ENCODE data around the gene CKM.

Gene CKM

GRCh38 chr19:45358213-45358792, 35.6 kb upstream of the CKM start:
- no peak for TF ChIP-seq EZH2 (IDR thresholded peaks at IDR 0.05)
- TF ChIP-seq FOXP2 (optimal IDR thresholded peaks at IDR 0.05; ENCODE audit: control extremely low read depth, extremely low read length, insufficient read depth) = no peak
- TF ChIP-seq POLR2AphosphoS5 (IDR thresholded peaks at IDR 0.05; ENCODE audit: borderline replicate concordance, low read depth, low read length) = no peak
- peaks cover 24% of the 10 kb centered on the region; the same call in 1 of the 2 replicates for H3K36me3 ChIP-seq (ENCODE audit: insufficient read depth, low read length)
- no peak overlapping the region for H3K4me3 ChIP-seq
- H3K27ac ChIP-seq = no peak overlapping the region
- no peak for DNase-seq (ENCODE audit: low read depth, low spot score)
- H3K9ac ChIP-seq (ENCODE audit: insufficient read length) = no peak overlapping the region
- H3K9me3 ChIP-seq (ENCODE audit: low read depth, low read length) = no peaks in the 10 kb centered on the region

GRCh38 chr19:45357445-45357783, 34.7 kb upstream of the CKM start:
- DNase-seq (ENCODE audit: low read depth, low spot score) = no peak
- H3K27ac ChIP-seq = no peak overlapping the region
- H3K9me3 ChIP-seq (ENCODE audit: low read depth, low read length) = no peaks in the 10 kb centered on the region
- no peak overlapping the region for H3K9ac ChIP-seq (ENCODE audit: insufficient read length)
- no peak overlapping the region for H3K4me3 ChIP-seq
- no peak for TF ChIP-seq FOXP2 (optimal IDR thresholded peaks at IDR 0.05; ENCODE audit: control extremely low read depth, extremely low read length, insufficient read depth)
- TF ChIP-seq EZH2 (IDR thresholded peaks at IDR 0.05) = no peak
- H3K36me3 ChIP-seq (ENCODE audit: insufficient read depth, low read length) = peaks cover 27% of the 10 kb centered on the region; the same call in 1 of the 2 replicates

GRCh38 chr19:45356760-45357444, 34.2 kb upstream of the CKM start:
- no peak for TF ChIP-seq EZH2 (IDR thresholded peaks at IDR 0.05)
- TF ChIP-seq POLR2AphosphoS5 (IDR thresholded peaks at IDR 0.05; ENCODE audit: borderline replicate concordance, low read depth, low read length) = no peak
- TF ChIP-seq FOXP2 (optimal IDR thresholded peaks at IDR 0.05; ENCODE audit: control extremely low read depth, extremely low read length, insufficient read depth) = no peak

GRCh38 chr19:45355910-45356309, 33.2 kb upstream of the CKM start:
- no peak overlapping the region for H3K27ac ChIP-seq
- no peak for TF ChIP-seq FOXP2 (optimal IDR thresholded peaks at IDR 0.05; ENCODE audit: control extremely low read depth, extremely low read length, insufficient read depth)
- TF ChIP-seq POLR2AphosphoS5 (IDR thresholded peaks at IDR 0.05; ENCODE audit: borderline replicate concordance, low read depth, low read length) = no peak
- TF ChIP-seq EZH2 (IDR thresholded peaks at IDR 0.05) = no peak
- no peaks in the 10 kb centered on the region for H3K9me3 ChIP-seq (ENCODE audit: low read depth, low read length)
- H3K4me3 ChIP-seq = no peak overlapping the region
- no peak for DNase-seq (ENCODE audit: low read depth, low spot score)
- H3K36me3 ChIP-seq (ENCODE audit: insufficient read depth, low read length) = peaks cover 37% of the 10 kb centered on the region; the same call in 1 of the 2 replicates
- H3K9ac ChIP-seq (ENCODE audit: insufficient read length) = no peak overlapping the region

More at GRCh38 chr19:45356760-45357444, 34.2 kb upstream of the CKM start:
- Histone ChIP-seq H3K27ac (no peak overlapping the region), H3K9ac (ENCODE audit: insufficient read length) (no peak overlapping the region), H3K9me3 (ENCODE audit: low read depth, low read length) (no peaks in the 10 kb centered on the region), H3K4me3 (no peak overlapping the region), H3K36me3 (ENCODE audit: insufficient read depth, low read length) (peaks cover 30% of the 10 kb centered on the region; the same call in 1 of the 2 replicates)
- no peak for DNase-seq (ENCODE audit: low read depth, low spot score)

- Histone ChIP-seq H3K9me3 (ENCODE audit: low read depth, low read length) (no peaks in the 10 kb centered on the region), H3K36me3 (ENCODE audit: insufficient read depth, low read length) (peaks cover 38% of the 10 kb centered on the region; the same call in 1 of the 2 replicates), H3K4me3 (no peak overlapping the region), H3K9ac (ENCODE audit: insufficient read length) (no peak overlapping the region), H3K27ac (no peak overlapping the region)
- no peak for TF ChIP-seq EZH2 (IDR thresholded peaks at IDR 0.05)
- DNase-seq (ENCODE audit: low read depth, low spot score) = no peak
Measured at GRCh38 chr19:45355402-45355801, 32.7 kb upstream of the CKM start.

GRCh38 chr19:45354241-45354842, 31.7 kb upstream of the CKM start:
- DNase-seq (ENCODE audit: low read depth, low spot score) = no peak
- no peak overlapping the region for H3K9ac ChIP-seq (ENCODE audit: insufficient read length)
- H3K36me3 ChIP-seq (ENCODE audit: insufficient read depth, low read length) = peaks cover 38% of the 10 kb centered on the region; the same call in 1 of the 2 replicates
- no peaks in the 10 kb centered on the region for H3K9me3 ChIP-seq (ENCODE audit: low read depth, low read length)
- H3K27ac ChIP-seq = no peak overlapping the region
- no peak for TF ChIP-seq EZH2 (IDR thresholded peaks at IDR 0.05)
- no peak for TF ChIP-seq POLR2AphosphoS5 (IDR thresholded peaks at IDR 0.05; ENCODE audit: borderline replicate concordance, low read depth, low read length)
- TF ChIP-seq FOXP2 (optimal IDR thresholded peaks at IDR 0.05; ENCODE audit: control extremely low read depth, extremely low read length, insufficient read depth) = no peak
- no peak overlapping the region for H3K4me3 ChIP-seq

- H3K9ac ChIP-seq (ENCODE audit: insufficient read length) = no peak overlapping the region
- H3K4me3 ChIP-seq = no peak overlapping the region
- no peaks in the 10 kb centered on the region for H3K9me3 ChIP-seq (ENCODE audit: low read depth, low read length)
- TF ChIP-seq FOXP2 (optimal IDR thresholded peaks at IDR 0.05; ENCODE audit: control extremely low read depth, extremely low read length, insufficient read depth) (no peak), EZH2 (IDR thresholded peaks at IDR 0.05) (no peak), POLR2AphosphoS5 (IDR thresholded peaks at IDR 0.05; ENCODE audit: borderline replicate concordance, low read depth, low read length) (no peak)
- no peak for DNase-seq (ENCODE audit: low read depth, low spot score)
- peaks cover 38% of the 10 kb centered on the region; the same call in 1 of the 2 replicates for H3K36me3 ChIP-seq (ENCODE audit: insufficient read depth, low read length)
- no peak overlapping the region for H3K27ac ChIP-seq
Measured at GRCh38 chr19:45352914-45353796, 30.5 kb upstream of the CKM start.

GRCh38 chr19:45352471-45352870, 29.8 kb upstream of the CKM start:
- Histone ChIP-seq H3K9me3 (ENCODE audit: low read depth, low read length) (no peaks in the 10 kb centered on the region), H3K9ac (ENCODE audit: insufficient read length) (no peak overlapping the region), H3K4me3 (no peak overlapping the region), H3K27ac (no peak overlapping the region), H3K36me3 (ENCODE audit: insufficient read depth, low read length) (peaks cover 38% of the 10 kb centered on the region; the same call in 1 of the 2 replicates)
- no peak for TF ChIP-seq POLR2AphosphoS5 (IDR thresholded peaks at IDR 0.05; ENCODE audit: borderline replicate concordance, low read depth, low read length)
- no peak for TF ChIP-seq FOXP2 (optimal IDR thresholded peaks at IDR 0.05; ENCODE audit: control extremely low read depth, extremely low read length, insufficient read depth)
- no peak for TF ChIP-seq EZH2 (IDR thresholded peaks at IDR 0.05)
- no peak for DNase-seq (ENCODE audit: low read depth, low spot score)

Measured in SK-N-MC (cell line).